A549 (cell line): ENCODE results near the gene PACSIN1.

ENCODE experiments used
- CEBPB ChIP-seq, 2 experiments: fragments of >200 bp in 1 of 2; sonication (Bioruptor Twin) in 1 of 2; formaldehyde crosslinking in 1 of 2; IDR thresholded peaks; 2 replicates each; pipeline ENCODE4 v1.6.1; 2012 to 2016
- CTCF ChIP-seq: fragments of >200 bp; sonication (Bioruptor Twin); formaldehyde crosslinking; IDR thresholded peaks from 3 replicates; pipeline ENCODE4 v1.5.1; 2016
- EP300 ChIP-seq, 2 experiments: fragments of >200 bp; sonication (Bioruptor Twin); formaldehyde crosslinking; IDR thresholded peaks; 2 replicates in 1 of 2; 3 replicates in 1 of 2; pipeline ENCODE4 v1.6.1; 2016 to 2017
- ESRRA ChIP-seq: fragments of 150-350 bp; IDR thresholded peaks from 2 replicates; pipeline ENCODE4 v1.6.1; 2014; ENCODE audit warnings: mild to moderate bottlenecking, low read length, borderline replicate concordance
- HOXB13 ChIP-seq: fragments of 250-450 bp; sonication (Bioruptor Pico); IDR thresholded peaks from 2 replicates; pipeline ENCODE4 v1.5.0; 2020; ENCODE audit warnings: low read depth, mild to moderate bottlenecking, moderate library complexity
- MAX ChIP-seq: IDR thresholded peaks from 2 replicates; pipeline ENCODE4 v1.6.1; 2012
- PBX3 ChIP-seq: IDR thresholded peaks from 2 replicates; pipeline ENCODE4 v1.6.1; 2012
- POLR2A ChIP-seq: IDR thresholded peaks from 2 replicates; pipeline ENCODE4 v1.6.1; 2012; ENCODE audit warnings: mild to moderate bottlenecking, low read length
- POLR2AphosphoS2 ChIP-seq: conservative IDR thresholded peaks from 2 replicates; pipeline ENCODE4 v1.6.1; 2012; ENCODE audit warnings: low read length, improper control_type of control experiment, inconsistent platforms
- RCOR1 ChIP-seq: fragments of 150-350 bp; IDR thresholded peaks from 2 replicates; pipeline ENCODE4 v1.6.1; 2014; ENCODE audit warnings: antibody characterized with exemption, low read length, low read depth
- REST ChIP-seq: fragments of 200-600 bp; sonication (generic); IDR thresholded peaks from 2 replicates; pipeline ENCODE4 v1.6.1; 2016; ENCODE audit warnings: antibody characterized with exemption, mild to moderate bottlenecking, moderate library complexity
- RFX5 ChIP-seq: fragments of 450-650 bp; IDR thresholded peaks from 2 replicates; pipeline ENCODE4 v1.7.1; 2014; ENCODE audit warnings: antibody characterized with exemption, mild to moderate bottlenecking, moderate library complexity
- USF2 ChIP-seq: fragments of 450-650 bp; IDR thresholded peaks from 2 replicates; pipeline ENCODE4 v1.6.1; 2014; ENCODE audit warnings: antibody characterized with exemption

GRCh38 chr6:34570066-34570833, 104.4 kb downstream of the PACSIN1 start:
- TF ChIP-seq HOXB13 (CRISPR knock-in tag) (no peak), CTCF (no peak), CEBPB (IDR thresholded peaks at IDR 0.05) (no peak), REST (no peak), EP300 (IDR thresholded peaks at IDR 0.05) (no peak), POLR2A (no peak), POLR2AphosphoS2 (no peak), RFX5 (no peak), MAX (no peak), RCOR1 (no peak), ESRRA (no peak), PBX3 (no peak), USF2 (no peak)
